ENCODE results near the gene ABCA4.
"Not testable (repeated sequence)": the region's sequence is repeated elsewhere in the genome, so short reads cannot be mapped to it uniquely, and the experiment has no call there.

Gene ABCA4

DNA sequence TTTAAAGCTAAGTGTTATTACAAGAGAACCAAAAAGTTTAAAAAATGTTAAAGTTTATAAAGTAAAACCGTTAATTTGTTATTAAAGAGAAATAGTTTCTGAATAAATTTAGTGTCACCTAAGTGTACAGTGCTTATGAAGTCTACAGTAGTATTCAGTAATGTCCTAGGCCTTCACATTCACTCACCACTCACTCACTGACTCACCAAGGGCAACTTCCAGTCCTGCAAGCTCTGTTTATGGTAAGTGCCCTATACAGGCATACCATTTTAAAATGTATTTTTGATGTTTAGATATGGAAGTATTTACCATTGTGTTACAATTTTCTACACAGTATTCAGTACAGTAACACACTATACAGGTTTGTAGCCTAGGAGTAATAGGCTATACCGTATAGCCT is 151.6 kb downstream of the ABCA4 start:
- DNase-seq, result no peak

DNA sequence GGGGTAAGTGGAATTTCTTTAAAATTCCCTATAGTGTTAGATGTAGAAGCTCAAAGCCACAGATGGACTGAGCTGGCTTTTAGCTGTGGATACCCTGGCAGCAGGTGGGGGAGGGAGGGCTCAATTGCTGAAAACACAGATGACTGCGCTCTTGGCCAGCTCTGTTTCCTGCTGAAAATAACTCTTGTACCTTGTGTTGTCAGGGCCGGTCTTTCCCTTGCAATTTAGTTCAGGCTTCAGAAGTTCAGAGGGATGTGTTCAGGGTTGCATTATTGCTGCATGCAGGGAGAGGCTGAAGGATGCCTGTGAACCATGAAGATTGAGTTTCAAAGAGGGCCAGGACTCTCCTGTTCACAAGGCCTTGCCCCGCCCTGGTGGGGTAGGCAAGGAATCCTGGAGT is 153.6 kb downstream of the ABCA4 start:
- no peak for DNase-seq

DNA sequence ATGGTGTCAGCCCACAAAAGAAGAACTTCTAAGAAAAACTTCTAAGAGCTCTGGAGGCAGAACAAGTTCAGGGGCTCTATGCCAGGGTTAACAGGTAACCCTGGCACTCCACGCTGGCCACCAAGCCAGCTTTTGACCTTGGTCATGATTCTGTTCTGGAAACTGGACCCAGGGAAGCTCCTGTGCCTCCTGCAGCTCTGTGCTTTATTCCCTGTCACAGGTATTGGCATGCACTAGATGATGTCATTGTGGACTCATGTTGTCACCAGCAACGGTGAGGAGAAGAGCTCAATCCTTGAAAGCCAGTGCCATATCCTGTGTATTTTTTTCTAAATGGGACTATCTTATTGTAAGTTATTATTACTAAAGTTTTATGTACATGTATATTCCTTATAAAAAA is 155.1 kb downstream of the ABCA4 start:
- DNase-seq, result no peak

DNA sequence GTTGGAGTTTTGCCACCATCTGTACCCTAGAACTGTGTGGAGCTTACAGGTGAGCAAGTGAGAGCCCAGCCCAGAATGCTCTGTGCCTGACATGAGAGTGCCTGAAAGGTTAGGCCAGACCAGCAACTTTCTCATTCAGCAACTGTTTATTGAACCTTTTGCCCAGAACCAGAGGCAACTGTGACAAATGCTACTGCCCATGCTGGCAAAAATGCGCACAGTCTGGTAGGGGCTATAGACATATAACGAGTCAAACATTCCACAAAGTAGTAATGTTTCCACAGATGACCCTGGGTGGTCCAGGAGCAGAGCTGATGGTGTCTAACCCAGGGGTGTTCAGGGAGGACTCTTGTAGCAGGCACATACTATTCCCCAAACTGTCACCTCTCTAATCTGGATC is 155.7 kb downstream of the ABCA4 start:
- no peak for DNase-seq

DNA sequence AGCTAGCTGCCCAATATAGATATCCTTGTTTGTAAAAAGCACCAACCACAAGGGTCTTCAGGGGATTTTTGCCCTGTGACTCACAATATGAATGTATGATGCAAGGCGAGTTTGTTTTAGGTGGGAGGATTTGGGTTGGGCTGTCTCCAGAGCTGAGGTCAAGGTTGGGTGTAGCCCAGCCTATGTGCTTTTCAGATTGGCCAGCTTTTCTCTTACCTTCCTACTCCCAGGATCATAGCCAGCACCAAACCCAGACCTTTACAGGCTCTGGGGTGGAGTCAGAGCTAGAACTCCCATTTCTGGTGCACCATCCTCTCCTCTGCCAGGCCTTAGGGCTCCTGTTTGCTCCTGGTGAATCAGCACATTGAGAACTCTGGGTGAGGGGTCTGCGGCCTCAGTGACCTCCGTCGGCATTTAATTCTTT is 156.2 kb downstream of the ABCA4 start:
- DNase-seq, result no peak

DNA sequence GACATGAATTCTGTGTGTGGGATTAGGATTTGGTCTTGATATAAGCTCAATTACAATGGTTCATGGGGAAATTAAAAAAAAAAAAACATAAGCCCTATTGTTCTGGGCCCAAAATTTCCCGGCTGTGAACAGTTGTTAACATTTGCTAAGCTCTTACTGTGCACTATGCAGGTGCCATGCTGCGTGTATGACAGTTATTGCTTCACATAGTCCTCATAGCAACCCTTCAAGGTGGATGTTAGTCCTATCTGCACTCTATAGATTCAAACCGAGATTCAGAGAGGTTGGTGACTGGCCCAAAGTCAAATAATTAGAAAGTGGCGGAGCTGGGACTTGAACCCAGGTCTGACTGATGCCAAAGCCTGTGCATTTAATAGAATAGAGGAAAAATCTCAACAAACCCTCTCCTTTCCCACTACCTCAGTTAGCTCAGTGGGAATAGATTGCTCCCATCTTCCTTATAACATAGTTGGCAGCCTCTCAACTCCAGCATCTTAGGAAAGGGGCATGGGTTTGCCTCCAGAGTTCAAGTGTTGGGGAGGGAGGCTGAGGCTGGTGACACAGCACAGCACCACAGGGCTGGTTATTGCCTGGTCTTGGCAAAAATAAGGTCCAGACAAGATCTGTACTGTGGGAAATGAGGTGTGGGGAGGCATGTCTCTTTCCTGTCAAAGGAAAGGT is 156.7 kb downstream of the ABCA4 start:
- DNase-seq, result no peak

DNA sequence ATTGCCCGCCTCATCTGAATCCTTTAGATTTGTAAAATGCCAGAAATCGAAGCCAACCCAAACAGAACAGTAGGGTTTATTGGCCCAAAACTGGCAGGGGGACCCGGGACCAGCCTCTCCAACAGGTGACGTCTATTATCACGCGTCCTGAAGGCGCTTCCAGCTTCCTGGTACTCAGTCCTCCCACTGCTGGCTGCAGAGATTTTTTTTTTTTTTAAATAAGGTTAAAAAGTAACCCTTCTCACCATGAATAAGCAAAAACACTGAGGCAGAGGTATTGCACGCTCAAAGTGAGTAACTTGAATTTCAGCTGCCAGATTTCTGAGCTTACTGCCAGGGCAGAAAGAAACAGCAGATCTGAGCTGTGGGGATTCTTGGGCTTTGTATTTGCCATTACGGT is 157.4 kb downstream of the ABCA4 start:
- DNase-seq, result no peak

DNA sequence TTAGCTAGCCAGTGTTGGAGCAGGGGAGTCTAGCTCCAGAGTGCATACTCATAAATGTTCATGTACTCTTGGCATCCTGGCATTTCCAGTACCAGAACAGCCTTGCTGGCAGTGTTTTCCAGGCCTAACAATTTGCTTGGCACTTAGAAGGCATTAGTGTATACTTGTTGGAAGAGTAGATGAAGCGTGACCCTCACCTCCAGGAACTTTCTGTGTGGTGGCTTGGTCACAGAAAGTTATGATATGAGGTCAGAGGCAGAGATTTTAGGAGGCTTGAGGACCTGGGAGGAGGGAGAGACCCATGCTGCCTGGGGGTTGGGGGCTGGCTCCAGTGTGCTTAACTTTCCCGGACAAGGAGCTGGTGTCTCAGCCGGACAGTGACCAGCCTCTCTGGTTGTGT is 159.0 kb downstream of the ABCA4 start:
- DNase-seq, result no peak

DNA sequence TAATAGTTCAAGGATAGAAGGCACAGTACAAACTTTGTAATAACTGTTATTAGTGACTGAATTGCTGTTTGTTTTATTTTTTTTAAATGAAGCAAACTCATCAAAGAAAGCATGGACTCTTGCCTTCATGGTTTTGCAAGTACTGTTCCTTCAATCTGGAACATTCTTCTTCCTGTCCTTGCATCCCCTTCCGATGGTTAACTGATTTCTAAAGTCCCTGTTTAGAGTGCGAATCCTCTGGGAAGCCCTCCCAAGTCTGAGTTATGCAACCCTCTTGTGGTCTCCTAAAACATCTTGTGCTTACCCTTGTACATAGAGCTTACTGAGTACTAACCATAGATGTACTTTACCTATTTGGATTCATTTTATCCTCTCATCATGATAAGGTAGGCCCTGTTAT is 159.5 kb downstream of the ABCA4 start:
- DNase-seq, result no peak

DNA sequence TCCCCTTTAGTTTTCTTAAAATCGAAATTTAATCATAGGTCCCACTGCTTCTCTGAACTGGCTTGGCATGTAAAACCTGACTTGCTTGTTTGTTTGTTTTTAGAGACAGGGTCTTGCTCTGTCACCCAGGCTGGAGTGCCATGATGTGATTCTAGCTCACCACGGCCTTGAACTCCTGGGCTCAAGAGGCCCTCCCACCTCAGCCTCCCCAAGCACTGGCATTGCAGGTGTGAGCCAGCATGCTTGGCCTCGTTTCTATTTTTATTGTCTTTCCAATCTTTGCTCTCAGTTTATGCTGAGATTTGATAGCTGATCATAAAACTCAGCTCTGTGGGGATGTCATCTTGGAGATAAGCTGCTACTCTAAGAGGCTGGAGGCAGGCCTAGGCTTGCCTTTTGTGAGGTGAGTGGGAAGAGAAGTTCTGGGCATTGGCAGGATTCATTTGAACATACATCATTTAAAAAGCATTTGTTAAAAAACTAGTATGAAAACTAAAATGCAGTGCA is 160.3 kb downstream of the ABCA4 start:
- DNase-seq, result no peak

DNA sequence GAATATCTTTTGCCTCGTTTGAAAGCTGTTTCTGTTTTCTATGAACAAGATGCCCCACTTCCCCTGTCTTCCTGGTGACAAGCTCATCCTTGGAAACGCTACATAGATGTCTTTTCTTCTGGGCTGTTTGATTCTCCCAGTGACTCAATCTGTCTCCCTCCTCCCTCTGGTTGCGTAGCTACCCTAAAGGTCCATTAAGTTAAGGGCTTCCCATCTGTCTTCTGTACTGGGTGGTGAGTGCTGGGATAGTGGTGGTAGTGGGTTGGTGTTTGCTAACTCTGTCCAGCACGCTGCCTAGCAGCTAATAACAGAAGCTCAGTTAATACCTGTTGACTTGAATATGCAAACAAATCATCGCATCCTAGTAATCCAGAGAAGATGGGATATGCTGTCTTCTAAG is 161.5 kb downstream of the ABCA4 start:
- DNase-seq, result no peak

DNA sequence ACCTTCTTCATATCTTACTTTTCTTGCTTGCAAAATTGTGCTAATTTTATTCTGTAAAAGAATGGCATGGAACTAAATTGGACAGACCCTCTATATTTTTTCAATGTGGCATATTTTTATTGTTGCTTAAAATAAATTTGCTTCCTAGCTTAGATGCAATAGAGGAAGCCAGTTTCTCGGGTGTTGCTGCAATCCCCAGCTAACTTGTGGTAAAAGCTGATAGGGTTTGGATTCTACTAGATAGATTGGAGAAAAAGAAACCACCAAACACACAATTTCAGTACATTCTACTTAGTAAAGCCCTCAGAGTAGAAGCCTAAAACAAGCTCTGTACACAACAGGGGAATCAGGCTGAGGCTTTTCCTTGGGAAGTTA is 162.2 kb downstream of the ABCA4 start:
- DNase-seq, result no peak

DNA sequence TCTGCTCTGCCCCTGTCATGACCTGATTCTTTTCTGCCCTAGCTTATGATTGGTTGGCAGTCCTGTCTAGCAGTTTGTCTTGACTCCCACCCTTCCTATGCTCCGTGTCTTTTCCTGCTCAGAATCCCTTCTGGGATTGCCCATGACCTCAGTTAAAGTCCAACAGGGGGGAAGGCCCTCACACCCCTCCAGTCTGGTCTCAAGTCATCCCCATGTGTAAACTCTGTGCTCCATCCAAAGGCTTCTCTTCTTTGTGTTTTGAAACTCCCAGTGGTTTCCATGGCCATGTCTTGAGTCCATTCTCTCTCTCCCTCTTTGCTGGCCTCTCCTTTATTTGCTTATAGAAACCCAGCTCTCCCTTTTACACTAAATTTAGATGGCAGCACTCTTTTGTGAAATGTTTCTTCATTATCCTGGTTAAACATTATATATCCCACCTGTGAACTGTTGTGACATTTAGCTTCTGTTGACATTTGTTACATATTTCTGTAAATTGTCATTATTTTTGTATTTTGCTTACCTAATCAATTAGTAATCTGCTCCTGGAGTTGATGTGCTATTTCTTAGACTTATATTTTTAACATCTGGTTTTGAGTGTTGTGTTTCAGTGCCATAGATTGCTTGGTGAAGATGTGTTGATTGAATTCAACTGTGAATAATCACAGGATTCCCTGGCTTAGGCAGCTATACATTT is 162.8 kb downstream of the ABCA4 start:
- DNase-seq, result no peak

DNA sequence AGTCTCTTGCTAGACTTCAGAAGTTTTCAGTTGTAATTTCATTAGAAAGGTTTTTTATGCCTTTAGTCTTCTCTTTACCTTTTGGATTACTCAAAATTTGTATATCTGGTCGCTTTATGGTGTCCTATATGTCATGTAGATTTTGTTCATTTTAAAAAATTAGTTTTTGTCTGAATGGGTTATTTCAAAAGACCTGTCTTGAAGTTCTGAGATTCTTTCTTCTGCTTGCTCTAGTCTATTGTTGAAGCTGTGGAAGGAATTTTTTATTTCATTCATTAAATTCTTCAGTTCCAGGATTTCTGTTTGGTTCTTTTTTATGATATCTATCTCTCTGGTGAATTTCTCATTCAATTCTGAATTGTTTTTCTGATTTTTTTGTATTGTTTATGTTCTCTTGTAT is 165.2 kb downstream of the ABCA4 start:
- DNase-seq, result no peak

DNA sequence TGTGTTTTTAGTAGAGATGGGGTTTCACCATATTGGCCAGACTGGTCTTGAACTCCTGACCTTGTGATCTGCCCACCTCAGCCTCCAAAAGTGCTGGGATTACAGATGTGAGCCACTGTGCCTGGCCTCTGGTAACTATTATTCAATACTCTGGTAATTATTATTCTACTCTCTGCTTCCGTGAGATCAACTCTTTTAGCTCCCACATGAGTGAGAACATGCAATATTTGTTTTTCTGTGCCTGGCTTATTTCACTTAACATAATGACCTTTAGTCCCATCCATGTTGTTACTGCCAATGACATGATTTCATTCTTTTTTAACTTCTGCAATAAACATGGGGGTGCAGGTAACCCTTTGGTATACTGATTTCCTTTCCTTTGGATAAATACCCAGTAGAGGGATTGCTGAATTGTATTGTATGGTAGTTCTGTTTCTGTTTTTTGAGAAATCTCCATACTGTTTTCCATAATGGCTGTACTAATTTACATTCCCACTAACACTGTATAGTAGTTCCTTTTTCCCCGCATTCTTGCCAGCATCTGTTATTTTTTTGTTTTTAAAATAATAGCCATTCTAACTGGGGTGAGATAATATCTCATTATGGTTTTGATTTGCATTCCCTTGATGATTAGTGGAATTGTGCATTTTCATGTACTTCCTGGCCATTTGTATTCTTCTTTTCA is 173.8 kb downstream of the ABCA4 start:
- DNase-seq, result not testable (repeated sequence)

Data from retina (tissue), 1 donor.